ENCODE measurements around the gene SLC9B2.

Gene SLC9B2

DNA sequence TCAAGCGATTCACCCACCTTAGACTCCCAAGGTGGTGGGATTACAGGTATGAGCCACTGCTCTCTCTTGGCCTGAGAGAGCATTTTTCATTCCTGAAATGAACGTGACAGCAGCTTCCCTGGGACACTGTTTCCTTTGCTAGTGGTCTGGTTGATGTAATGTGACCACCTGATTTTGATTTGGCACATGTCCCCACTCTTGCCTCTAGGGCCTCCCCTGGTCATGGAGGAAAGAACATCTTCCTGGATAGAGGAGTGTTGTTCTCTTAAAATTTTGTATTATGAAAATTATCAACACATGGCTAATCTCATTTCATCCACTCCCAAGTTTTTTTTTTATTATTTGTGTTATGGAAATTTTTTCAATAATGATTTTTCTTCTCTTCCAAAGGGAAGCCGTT is 23.8 kb downstream of the SLC9B2 start:
- Histone ChIP-seq H3K9me3 (ENCODE audit: low read length) (no peaks in the 10 kb centered on the region), H2AFZ (ENCODE audit: low read length) (no peak overlapping the region), H3K79me2 (ENCODE audit: insufficient read depth, low read length) (no peaks in the 10 kb centered on the region), H3K36me3 (ENCODE audit: insufficient read depth, low read length) (peaks cover 35% of the 10 kb centered on the region), H3K9ac (ENCODE audit: low read length) (no peak overlapping the region), H3F3A (ENCODE audit: insufficient read depth, low read length) (no peaks in the 10 kb centered on the region), H3K27ac (ENCODE audit: low read depth, low read length, poor library complexity, severe bottlenecking) (no peak overlapping the region), H3K4me1 (ENCODE audit: insufficient read depth, low read length, severe bottlenecking) (no peaks in the 10 kb centered on the region), H3K4me2 (ENCODE audit: low read length) (no peak overlapping the region), H3K9me2 (ENCODE audit: low read depth, low read length) (no peaks in the 10 kb centered on the region), H4K20me1 (ENCODE audit: insufficient read depth, low read length) (no peaks in the 10 kb centered on the region), H3K4me3 (ENCODE audit: low read depth, low read length, poor library complexity, severe bottlenecking) (no peak overlapping the region), H3K27me3 (ENCODE audit: insufficient read depth, low read length) (no peaks in the 10 kb centered on the region)
- TF ChIP-seq, protein P1, sequence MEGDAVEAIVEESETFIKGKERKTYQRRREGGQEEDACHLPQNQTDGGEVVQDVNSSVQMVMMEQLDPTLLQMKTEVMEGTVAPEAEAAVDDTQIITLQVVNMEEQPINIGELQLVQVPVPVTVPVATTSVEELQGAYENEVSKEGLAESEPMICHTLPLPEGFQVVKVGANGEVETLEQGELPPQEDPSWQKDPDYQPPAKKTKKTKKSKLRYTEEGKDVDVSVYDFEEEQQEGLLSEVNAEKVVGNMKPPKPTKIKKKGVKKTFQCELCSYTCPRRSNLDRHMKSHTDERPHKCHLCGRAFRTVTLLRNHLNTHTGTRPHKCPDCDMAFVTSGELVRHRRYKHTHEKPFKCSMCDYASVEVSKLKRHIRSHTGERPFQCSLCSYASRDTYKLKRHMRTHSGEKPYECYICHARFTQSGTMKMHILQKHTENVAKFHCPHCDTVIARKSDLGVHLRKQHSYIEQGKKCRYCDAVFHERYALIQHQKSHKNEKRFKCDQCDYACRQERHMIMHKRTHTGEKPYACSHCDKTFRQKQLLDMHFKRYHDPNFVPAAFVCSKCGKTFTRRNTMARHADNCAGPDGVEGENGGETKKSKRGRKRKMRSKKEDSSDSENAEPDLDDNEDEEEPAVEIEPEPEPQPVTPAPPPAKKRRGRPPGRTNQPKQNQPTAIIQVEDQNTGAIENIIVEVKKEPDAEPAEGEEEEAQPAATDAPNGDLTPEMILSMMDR (IDR thresholded peaks at IDR 0.05; ENCODE audit: low read length) = no peak
- no peak for TF ChIP-seq EZH2 (IDR thresholded peaks at IDR 0.05; ENCODE audit: borderline replicate concordance, low read length)

DNA sequence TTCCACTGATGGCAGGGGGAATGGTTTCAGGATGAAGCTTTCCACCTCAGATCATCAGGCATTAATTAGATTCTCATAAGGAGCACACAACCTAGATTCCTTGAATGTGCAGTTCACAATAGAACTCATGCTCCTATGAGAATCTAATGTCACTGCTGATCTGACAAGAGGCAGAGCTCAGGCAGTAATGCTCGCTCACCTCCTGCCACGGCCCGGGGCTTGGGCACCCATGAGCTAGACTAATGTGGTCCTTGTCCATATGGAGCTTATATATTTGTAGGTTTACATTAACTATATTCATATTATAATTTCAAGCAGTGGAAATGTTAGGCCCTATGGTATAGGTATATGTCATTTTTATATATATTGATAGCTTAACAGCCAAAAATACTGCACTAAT is 24.4 kb downstream of the SLC9B2 start:
- no peak overlapping the region for H3K4me2 ChIP-seq (ENCODE audit: low read length)
- no peaks in the 10 kb centered on the region for H3F3A ChIP-seq (ENCODE audit: insufficient read depth, low read length)
- no peaks in the 10 kb centered on the region for H3K4me1 ChIP-seq (ENCODE audit: insufficient read depth, low read length, severe bottlenecking)
- no peak overlapping the region for H2AFZ ChIP-seq (ENCODE audit: low read length)
- H3K79me2 ChIP-seq (ENCODE audit: insufficient read depth, low read length) = no peaks in the 10 kb centered on the region
- H3K4me3 ChIP-seq (ENCODE audit: low read depth, low read length, poor library complexity, severe bottlenecking) = no peak overlapping the region
- H3K9ac ChIP-seq (ENCODE audit: low read length) = no peak overlapping the region
- H3K36me3 ChIP-seq (ENCODE audit: insufficient read depth, low read length) = peaks cover 34% of the 10 kb centered on the region
- H3K9me2 ChIP-seq (ENCODE audit: low read depth, low read length) = no peaks in the 10 kb centered on the region
- H3K9me3 ChIP-seq (ENCODE audit: low read length) = no peaks in the 10 kb centered on the region
- no peak overlapping the region for H3K27ac ChIP-seq (ENCODE audit: low read depth, low read length, poor library complexity, severe bottlenecking)
- no peaks in the 10 kb centered on the region for H4K20me1 ChIP-seq (ENCODE audit: insufficient read depth, low read length)
- no peaks in the 10 kb centered on the region for H3K27me3 ChIP-seq (ENCODE audit: insufficient read depth, low read length)
- TF ChIP-seq, protein P1 (IDR thresholded peaks at IDR 0.05; ENCODE audit: low read length) = no peak
- TF ChIP-seq EZH2 (IDR thresholded peaks at IDR 0.05; ENCODE audit: borderline replicate concordance, low read length) = no peak

DNA sequence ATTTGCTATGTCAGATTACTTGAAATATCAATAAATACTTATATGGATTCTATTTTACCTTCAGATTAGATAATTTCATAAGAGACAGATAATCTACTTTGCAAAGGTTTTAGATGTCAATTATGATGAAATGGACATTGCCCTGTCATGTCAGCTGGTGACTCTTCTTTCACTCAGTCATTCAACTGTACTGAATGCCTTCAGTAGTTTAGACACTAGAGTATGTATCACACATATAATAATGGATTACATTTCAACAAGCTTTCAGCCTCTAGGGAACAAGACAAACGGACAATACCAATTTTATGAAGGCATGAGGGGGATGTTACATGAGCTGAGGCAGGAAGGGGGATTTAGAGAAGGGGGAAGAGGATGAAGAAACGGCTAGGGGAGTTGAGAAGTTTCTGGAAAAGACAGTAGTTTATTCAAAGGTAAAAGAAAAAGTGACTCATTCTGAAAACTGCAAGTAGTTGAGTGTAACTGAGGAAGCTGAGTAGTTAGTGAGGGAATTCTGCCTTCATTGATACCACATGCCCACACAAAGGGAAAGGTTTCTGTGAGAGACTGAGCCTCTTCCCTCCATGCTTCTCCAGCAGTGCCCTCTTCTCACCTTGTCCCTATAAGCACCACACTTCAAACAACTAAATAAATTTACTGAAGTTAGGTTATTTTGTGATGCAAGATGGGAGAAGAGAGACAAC is 25.7 kb downstream of the SLC9B2 start:
- no peaks in the 10 kb centered on the region for H3K79me2 ChIP-seq (ENCODE audit: insufficient read depth, low read length)

More for the DNA sequence above, 25.7 kb downstream of the SLC9B2 start:
- H4K20me1 ChIP-seq (ENCODE audit: insufficient read depth, low read length) = no peaks in the 10 kb centered on the region
- H3K4me1 ChIP-seq (ENCODE audit: insufficient read depth, low read length, severe bottlenecking) = peaks cover 7% of the 10 kb centered on the region
- H3K27me3 ChIP-seq (ENCODE audit: insufficient read depth, low read length) = no peaks in the 10 kb centered on the region
- H3K4me2 ChIP-seq (ENCODE audit: low read length) = no peak overlapping the region
- peaks cover 33% of the 10 kb centered on the region; the same call in 1 of the 2 replicates for H3K36me3 ChIP-seq (ENCODE audit: insufficient read depth, low read length)
- H2AFZ ChIP-seq (ENCODE audit: low read length) = no peak overlapping the region
- H3K9me3 ChIP-seq (ENCODE audit: low read length) = no peaks in the 10 kb centered on the region
- no peak for TF ChIP-seq EZH2 (IDR thresholded peaks at IDR 0.05; ENCODE audit: borderline replicate concordance, low read length)
- TF ChIP-seq, protein P1 (IDR thresholded peaks at IDR 0.05; ENCODE audit: low read length) = no peak
- H3K9ac ChIP-seq (ENCODE audit: low read length) = no peak overlapping the region
- no peaks in the 10 kb centered on the region for H3K9me2 ChIP-seq (ENCODE audit: low read depth, low read length)
- no peaks in the 10 kb centered on the region for H3F3A ChIP-seq (ENCODE audit: insufficient read depth, low read length)
- H3K27ac ChIP-seq (ENCODE audit: low read depth, low read length, poor library complexity, severe bottlenecking) = no peak overlapping the region
- H3K4me3 ChIP-seq (ENCODE audit: low read depth, low read length, poor library complexity, severe bottlenecking) = no peak overlapping the region

Data from OCI-LY1 (cell line).